ENCODE results near the gene ADCY1.

GRCh38 chr7:45650404-45651394 lies 76.5 kb downstream of the ADCY1 start:
- TF ChIP-seq, protein P1, sequence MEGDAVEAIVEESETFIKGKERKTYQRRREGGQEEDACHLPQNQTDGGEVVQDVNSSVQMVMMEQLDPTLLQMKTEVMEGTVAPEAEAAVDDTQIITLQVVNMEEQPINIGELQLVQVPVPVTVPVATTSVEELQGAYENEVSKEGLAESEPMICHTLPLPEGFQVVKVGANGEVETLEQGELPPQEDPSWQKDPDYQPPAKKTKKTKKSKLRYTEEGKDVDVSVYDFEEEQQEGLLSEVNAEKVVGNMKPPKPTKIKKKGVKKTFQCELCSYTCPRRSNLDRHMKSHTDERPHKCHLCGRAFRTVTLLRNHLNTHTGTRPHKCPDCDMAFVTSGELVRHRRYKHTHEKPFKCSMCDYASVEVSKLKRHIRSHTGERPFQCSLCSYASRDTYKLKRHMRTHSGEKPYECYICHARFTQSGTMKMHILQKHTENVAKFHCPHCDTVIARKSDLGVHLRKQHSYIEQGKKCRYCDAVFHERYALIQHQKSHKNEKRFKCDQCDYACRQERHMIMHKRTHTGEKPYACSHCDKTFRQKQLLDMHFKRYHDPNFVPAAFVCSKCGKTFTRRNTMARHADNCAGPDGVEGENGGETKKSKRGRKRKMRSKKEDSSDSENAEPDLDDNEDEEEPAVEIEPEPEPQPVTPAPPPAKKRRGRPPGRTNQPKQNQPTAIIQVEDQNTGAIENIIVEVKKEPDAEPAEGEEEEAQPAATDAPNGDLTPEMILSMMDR (IDR thresholded peaks at IDR 0.05; ENCODE audit: low read depth, low read length, missing input control) = no peak
- TF ChIP-seq, protein P2, sequence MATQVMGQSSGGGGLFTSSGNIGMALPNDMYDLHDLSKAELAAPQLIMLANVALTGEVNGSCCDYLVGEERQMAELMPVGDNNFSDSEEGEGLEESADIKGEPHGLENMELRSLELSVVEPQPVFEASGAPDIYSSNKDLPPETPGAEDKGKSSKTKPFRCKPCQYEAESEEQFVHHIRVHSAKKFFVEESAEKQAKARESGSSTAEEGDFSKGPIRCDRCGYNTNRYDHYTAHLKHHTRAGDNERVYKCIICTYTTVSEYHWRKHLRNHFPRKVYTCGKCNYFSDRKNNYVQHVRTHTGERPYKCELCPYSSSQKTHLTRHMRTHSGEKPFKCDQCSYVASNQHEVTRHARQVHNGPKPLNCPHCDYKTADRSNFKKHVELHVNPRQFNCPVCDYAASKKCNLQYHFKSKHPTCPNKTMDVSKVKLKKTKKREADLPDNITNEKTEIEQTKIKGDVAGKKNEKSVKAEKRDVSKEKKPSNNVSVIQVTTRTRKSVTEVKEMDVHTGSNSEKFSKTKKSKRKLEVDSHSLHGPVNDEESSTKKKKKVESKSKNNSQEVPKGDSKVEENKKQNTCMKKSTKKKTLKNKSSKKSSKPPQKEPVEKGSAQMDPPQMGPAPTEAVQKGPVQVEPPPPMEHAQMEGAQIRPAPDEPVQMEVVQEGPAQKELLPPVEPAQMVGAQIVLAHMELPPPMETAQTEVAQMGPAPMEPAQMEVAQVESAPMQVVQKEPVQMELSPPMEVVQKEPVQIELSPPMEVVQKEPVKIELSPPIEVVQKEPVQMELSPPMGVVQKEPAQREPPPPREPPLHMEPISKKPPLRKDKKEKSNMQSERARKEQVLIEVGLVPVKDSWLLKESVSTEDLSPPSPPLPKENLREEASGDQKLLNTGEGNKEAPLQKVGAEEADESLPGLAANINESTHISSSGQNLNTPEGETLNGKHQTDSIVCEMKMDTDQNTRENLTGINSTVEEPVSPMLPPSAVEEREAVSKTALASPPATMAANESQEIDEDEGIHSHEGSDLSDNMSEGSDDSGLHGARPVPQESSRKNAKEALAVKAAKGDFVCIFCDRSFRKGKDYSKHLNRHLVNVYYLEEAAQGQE (IDR thresholded peaks at IDR 0.05) = no peak
- no peak for TF ChIP-seq EGR1 (IDR thresholded peaks at IDR 0.05; ENCODE audit: low read depth in 2 of 2)
- TF ChIP-seq GABPA (IDR thresholded peaks at IDR 0.05 in 1 of 2, conservative IDR thresholded peaks at IDR 0.05 in 1 of 2) = no peak
- no peak for TF ChIP-seq FOXA1 (IDR thresholded peaks at IDR 0.05)
- TF ChIP-seq JUND (IDR thresholded peaks at IDR 0.05) = no peak
- TF ChIP-seq MAX (IDR thresholded peaks at IDR 0.05) = no peak
- no peak for TF ChIP-seq NR2F2 (IDR thresholded peaks at IDR 0.05)
- no peak for TF ChIP-seq RAD21 (IDR thresholded peaks at IDR 0.05)
- TF ChIP-seq ZBTB33 (IDR thresholded peaks at IDR 0.05) = no peak
- no peak for TF ChIP-seq SP1 (IDR thresholded peaks at IDR 0.05)
- TF ChIP-seq YY1 (IDR thresholded peaks at IDR 0.05) = no peak

Measured in liver (tissue), 3 donors.